Measurements from ENCODE around the gene NRG3. TPM values are rescaled to one million over a fixed set of nuclear protein-coding genes. Genes with fewer than 3 reads are reported as not detected.
A peak's percentile ranks its signal among the peaks of the same experiment; 100 is the strongest.

Gene NRG3
- total RNA-seq, 1 experiment from 2014 or later, result not detected

DNA sequence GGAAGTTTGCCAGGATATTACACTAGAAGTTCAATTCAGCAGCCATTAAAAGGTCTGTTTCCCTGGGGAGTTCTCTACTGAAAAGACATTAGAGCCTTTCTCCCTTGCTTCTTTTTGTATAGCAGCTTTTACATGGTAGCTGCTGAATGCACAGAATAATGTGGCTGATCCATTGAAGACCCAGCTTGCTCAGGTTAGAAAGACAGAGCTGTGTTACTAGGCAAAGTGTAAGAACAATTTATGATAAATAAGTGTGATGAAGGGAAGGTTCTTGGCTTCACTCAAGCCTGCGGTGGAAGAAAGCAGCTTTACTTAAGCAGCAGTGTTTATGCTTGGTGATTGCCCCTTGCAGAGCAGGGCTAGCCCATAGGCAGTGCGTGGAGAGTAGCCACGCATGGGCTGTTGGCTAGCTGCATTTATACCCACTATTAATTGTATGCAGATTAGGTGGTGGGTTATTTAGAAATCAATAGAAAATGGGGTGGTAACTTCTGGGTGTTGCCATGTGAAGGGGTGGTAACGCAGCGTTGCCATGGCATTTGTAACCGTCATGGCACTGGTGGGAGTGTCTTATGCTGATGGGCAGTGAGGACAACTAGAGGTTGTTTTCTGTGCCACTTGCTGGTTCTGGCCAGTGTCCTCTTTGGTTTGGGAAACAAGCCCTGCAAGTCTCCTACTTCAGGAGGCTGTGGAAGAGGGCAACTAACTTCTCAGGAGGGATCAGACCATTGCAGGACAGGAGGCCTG lies 942.9 kb downstream of the NRG3 start:
- no peak for DNase-seq (ENCODE audit: low spot score)

DNA sequence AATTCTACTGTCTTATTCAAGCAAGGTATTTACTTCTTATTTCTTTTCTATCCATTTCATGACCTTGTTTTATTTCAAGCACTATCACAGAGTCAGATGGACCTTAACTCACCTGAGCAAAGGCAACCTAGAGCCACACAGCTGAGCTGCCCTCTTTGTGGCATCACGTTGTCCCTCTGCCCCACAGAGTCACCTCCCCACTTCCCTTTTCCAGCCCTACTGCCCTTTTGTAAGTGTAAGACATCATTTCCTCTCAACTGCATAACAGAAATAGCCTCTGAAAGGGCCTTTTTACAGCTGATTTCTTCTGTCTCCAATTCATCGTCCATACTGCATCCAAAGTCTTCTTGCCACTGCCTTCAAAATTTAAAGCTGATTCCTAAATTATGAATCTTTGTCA lies 946.0 kb downstream of the NRG3 start:
- no peak for DNase-seq (ENCODE audit: low spot score)

DNA sequence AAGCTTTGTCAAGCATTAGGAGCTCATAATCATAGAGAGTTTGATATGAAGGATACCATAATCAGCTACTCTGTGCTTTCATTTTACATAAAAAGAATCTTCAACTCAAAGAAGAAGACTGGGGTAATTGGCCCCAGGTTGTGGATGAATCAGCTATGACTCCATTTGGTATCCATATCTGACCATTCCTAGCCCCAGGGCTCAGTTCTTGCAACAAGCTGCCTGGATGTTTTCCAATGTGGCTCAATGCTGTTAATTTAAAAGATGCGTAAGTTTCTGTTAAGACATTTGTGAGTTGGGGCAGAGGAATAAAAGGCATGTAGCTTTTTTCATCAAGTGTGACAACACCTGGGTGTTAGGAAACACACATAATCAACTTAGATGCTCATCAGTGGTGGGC lies 951.1 kb downstream of the NRG3 start:
- DNase-seq (ENCODE audit: low spot score), result peak; percentile 16

- no peak for DNase-seq (ENCODE audit: low spot score)
Observed at GRCh38 chr10:82827901-82828300, 952.9 kb downstream of the NRG3 start.

DNA sequence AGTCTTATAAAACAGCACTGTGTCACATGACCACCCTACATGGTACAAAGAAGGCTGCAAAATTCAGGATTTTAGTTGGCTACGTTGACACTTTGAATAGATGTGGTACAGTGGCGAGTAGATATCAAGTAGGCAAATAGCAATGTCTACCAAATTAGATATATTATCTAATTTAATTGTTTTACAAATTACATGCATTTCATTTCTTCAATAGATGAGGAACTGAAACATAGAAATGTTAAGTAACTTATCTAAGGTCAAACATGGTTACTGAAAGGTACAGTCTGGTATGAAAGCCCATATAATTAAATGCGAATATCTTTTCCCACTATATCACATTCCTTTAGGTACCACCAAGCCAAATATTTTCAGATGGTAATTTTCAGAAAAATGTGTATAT lies 972.2 kb downstream of the NRG3 start:
- no peak for DNase-seq (ENCODE audit: low spot score)

DNA sequence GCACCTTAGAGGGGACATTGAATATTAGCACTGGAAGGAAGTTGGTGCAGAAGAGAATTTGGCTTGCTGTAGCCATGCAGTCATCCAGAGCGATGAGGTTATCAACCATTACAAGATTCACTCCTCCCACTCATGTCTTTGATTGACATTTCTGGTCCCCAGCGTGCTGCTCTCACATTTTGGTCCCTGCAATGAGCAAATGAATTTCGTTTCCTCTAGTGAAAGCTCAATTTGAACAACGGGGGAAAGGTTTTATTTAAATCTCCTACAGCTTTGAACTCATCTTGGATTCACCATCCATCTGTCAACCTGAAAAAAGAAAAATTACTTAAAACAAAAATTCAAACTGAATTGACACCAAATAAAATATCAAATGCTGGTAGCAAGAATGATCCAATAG lies 975.2 kb downstream of the NRG3 start:
- DNase-seq (ENCODE audit: low spot score), result no peak

GRCh38 chr10:82856957-82857613 lies 982.1 kb downstream of the NRG3 start:
- DNase-seq (ENCODE audit: low spot score), result no peak

DNA sequence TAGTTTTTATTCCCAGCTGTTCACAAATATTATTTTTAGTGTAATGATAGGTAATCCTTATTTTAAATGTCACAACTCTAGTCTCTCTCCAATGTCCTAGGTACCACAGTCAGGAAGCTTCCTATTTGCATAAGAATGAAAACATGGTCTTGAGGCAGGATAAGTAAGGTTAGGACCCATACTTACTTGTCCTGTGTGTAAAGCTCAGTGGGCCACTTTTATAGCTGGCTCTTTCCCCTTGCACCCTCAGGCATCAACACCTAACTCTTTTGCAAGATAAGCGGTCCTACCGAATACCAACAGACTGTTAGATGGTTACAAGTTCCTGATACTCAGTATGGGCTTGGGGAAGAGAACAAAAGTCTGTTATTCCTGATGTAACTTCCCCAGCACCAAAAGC lies 986.9 kb downstream of the NRG3 start:
- no peak for DNase-seq (ENCODE audit: low spot score)

GRCh38 chr10:82865366-82865765 lies 990.4 kb downstream of the NRG3 start:
- DNase-seq (ENCODE audit: low spot score), result no peak

GRCh38 chr10:82866424-82867020 lies 991.5 kb downstream of the NRG3 start:
- DNase-seq (ENCODE audit: low spot score), result peak; percentile 58

DNA sequence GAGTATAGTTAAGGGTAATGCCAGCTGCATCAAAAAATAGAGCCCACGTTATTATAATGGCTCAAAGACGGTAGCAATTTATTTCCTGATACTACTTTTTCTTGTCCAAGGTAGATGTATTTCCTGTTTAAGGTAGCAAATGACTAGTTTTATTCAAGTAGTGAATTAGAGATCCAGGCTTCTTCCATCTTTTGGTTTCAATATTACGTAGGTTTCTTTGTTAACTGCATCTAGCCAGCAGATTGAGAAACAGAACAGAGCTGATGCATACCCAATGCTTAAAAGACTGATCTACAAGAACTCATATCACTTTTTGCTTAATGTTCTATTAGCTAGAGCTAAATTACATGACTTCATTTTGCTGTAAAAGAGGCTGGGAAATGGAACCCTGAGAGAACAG lies 992.1 kb downstream of the NRG3 start:
- no peak for DNase-seq (ENCODE audit: low spot score)

- no peak for DNase-seq (ENCODE audit: low spot score)
Observed at GRCh38 chr10:82874671-82875070, 999.7 kb downstream of the NRG3 start.

DNA sequence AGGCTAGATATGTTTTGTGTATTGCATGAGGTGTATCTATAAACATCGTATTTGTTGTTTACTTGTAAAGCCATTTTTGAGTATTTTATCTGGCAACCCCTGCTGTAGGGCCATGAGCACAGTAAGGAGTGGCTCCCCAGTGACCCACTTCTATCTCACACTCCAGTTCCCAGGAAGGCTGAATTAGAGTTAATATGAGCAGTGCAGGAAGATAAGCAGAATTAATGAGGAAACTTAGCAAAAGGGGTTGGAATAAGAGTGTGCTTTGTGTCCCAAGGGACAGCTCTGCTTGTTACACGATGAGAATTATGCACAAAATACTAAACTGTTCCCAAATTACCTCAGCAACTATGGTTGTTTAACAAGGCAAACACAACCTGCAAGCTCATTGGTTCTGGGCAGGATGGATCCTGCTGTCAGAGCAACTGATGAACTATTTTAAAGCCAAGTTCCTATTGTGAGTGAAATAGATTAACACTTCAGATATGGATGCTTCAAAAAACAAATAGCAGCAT lies 1005.8 kb downstream of the NRG3 start:
- no peak for DNase-seq (ENCODE audit: low spot score)

- no peak for DNase-seq (ENCODE audit: low spot score)
Observed at GRCh38 chr10:82882722-82883121, 1007.7 kb downstream of the NRG3 start.

- DNase-seq (ENCODE audit: low spot score), result no peak
Observed at GRCh38 chr10:82883603-82884002, 1008.6 kb downstream of the NRG3 start.

DNA sequence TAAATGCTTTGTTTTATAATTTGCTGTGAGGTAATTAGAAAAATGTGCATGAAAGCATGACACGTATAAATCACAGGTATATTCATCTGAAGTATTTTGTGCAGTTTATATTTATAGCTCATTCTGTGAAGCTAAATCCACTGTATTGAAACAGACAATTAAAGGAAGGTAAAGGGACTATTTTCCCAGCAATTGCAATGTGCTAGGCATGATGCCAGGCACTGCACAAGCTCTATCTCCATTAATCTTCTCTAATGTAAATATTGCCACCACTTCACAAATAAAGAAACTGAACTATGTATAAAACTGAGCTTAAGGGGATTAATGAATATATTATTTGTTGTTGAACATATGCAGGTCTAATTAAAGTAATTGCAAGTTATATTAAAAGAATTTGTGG lies 1012.5 kb downstream of the NRG3 start:
- DNase-seq (ENCODE audit: low spot score), result no peak

DNA sequence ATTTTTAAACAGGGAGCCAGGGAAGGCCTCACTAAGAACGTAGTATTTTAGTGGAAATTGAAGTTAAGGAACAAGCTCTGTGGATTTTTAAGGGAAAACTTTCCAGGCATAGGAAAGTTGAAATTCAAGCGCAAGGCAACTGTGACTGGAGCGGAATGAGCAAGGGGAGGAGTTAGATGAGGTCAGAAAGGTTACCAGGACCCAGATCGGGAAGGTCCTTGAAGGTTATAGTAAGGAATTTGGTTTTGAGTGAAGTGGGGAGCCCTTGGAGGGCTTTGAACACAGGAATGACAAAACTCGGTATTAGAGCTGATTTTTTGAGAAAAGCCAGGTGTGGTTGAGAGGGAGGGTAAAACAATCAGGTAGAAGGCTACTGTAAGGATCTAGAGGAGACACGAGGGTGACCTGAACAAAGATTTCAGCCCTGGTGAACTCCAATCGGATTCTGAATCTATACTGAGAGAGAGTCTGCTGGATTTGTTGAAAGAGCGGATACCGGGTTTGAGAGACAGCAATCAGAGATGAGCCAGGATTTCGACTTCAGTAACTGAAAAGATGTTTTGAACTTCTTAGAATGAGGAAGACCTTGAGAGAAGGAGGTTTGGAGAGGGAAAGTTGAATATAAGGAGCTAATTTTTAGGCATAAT lies 1013.9 kb downstream of the NRG3 start:
- DNase-seq (ENCODE audit: low spot score), result no peak

- no peak for DNase-seq (ENCODE audit: low spot score)
Observed at GRCh38 chr10:82889728-82890127, 1014.7 kb downstream of the NRG3 start.

- DNase-seq (ENCODE audit: low spot score), result no peak
Observed at GRCh38 chr10:82890573-82890972, 1015.6 kb downstream of the NRG3 start.

- DNase-seq (ENCODE audit: low spot score), result no peak
Observed at GRCh38 chr10:82908096-82908495, 1033.1 kb downstream of the NRG3 start.

DNA sequence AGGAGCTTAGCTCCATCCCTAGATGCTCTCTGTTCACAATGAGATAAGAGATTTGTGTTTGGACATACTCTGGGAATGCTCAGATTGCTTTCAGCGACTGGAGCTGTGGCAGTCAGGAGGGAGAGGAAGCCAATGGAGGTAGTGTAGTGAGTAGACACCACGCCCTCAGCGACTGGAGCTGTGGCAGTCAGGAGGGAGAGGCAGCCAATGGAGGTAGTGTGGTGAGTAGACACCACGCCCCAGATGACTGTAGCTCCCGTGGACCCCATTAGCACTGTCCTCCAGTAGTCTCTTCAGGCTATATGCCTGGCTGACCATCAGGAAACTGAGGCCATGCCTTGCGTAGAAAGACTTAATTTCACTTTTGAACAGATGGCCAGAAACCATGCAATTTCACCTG lies 1033.8 kb downstream of the NRG3 start:
- DNase-seq (ENCODE audit: low spot score), result no peak

GRCh38 chr10:82910301-82910700 lies 1035.3 kb downstream of the NRG3 start:
- no peak for DNase-seq (ENCODE audit: low spot score)

Data from H4 (cell line).